Measurements from ENCODE around the gene SARDH. TPM values are rescaled to one million over a fixed set of nuclear protein-coding genes. Genes with fewer than 3 reads are reported as not detected.
A peak's percentile ranks its signal among the peaks of the same experiment; 100 is the strongest.

Gene SARDH
- total and polyA plus RNA-seq, 9 of the 15 experiments (the other 6 are each of a cell fraction or from before 2014, with no cell fraction given), result 0.14 TPM; not detected in 8

- no peak for ATAC-seq
- in situ Hi-C loops (cut with MboI) (loop anchor here (5.0 kb wide), 1 partner anchor 211 kb away; no protein-coding TSS in a partner anchor), intact Hi-C loops (cut with micrococcal nuclease) (no loop called here)
- Histone ChIP-seq H3K79me2 (ENCODE audit: control insufficient read depth, insufficient read depth, low read length) (no peaks in the 10 kb centered on the region), H4K20me1 (replicated peaks; ENCODE audit: control insufficient read depth, insufficient read depth, low read length) (peaks cover 8% of the 10 kb centered on the region; the same call in 1 of the 2 replicates), H3K27ac (ENCODE audit: extremely low read depth, low read depth, low read length) (no peak overlapping the region), H2AFZ (ENCODE audit: low read depth, low read length) (no peak overlapping the region), H3K9ac (ENCODE audit: insufficient read depth in 1 of 2, low read depth in 2 of 2, low read length in 2 of 2) (no peak overlapping the region), H3K27me3 (ENCODE audit: control insufficient read depth in 2 of 2, insufficient read depth in 2 of 2, low read length in 2 of 2) (peaks cover 0 to 28% of the 10 kb centered on the region in 2 experiments; a peak in 3 of 5 replicates), H3K4me1 (replicated peaks in 1 of 2; ENCODE audit: control insufficient read depth in 2 of 2, insufficient read depth in 2 of 2, low read length in 2 of 2) (peaks cover 0 to 12% of the 10 kb centered on the region in 2 experiments; a peak in 2 of 5 replicates), H3K4me3 (no peak overlapping the region), H3K36me3 (ENCODE audit: control insufficient read depth, insufficient read depth, low read length) (no peaks in the 10 kb centered on the region), H3K4me2 (ENCODE audit: insufficient read depth, low read length) (no peak overlapping the region), H3K9me3 (replicated peaks; ENCODE audit: control insufficient read depth, insufficient read depth, low read depth, low read length) (no peaks in the 10 kb centered on the region), H3K9me1 (ENCODE audit: control insufficient read depth, insufficient read depth, low read length) (no peaks in the 10 kb centered on the region)
- no peak for FAIRE-seq
- ChIA-PET CTCF (ENCODE audit: low intra/inter-chr PET ratio) (no interaction called here), POLR2A (no interaction called here)
- TF ChIP-seq ARID4B (CRISPR knock-in tag; IDR thresholded peaks at IDR 0.05) (no peak), ZNF239 (CRISPR knock-in tag; IDR thresholded peaks at IDR 0.05) (no peak), KDM1A (IDR thresholded peaks at IDR 0.05) (0 out of 4 replicates have a peak, but pooled peaks of 1 of the 2 experiments have one; percentile 22), HMGXB4 (CRISPR knock-in tag; IDR thresholded peaks at IDR 0.05) (no peak)
- WGBS (ENCODE audit: insufficient coverage, low coverage, missing lambda C conversion rate), result 6% methylated on average over 16 of the region's 16 CpGs
- BruUV-seq (replicated peaks), result no TSS peak
- no peak for DNase-seq (ENCODE audit: extremely low read depth in 1 of 4, low spot score in 3 of 4)
Observed at GRCh38 chr9:133785753-133786370, 47.7 kb upstream of the SARDH start.
